HG02588 (cell line): Measurements from ENCODE around the gene JAM2.
"Not testable (repeated sequence)": the region's sequence is repeated elsewhere in the genome, so short reads cannot be mapped to it uniquely, and the experiment has no call there.

Source experiments
- ATAC-seq: cut with Tn5 transposase; IDR thresholded peaks from one replicate; pipeline ENCODE4 v1.9.1; 2021; ENCODE audit warnings: mild to moderate bottlenecking, moderate library complexity; ENCODE audit not compliant: unreplicated experiment

Gene JAM2, protein sequence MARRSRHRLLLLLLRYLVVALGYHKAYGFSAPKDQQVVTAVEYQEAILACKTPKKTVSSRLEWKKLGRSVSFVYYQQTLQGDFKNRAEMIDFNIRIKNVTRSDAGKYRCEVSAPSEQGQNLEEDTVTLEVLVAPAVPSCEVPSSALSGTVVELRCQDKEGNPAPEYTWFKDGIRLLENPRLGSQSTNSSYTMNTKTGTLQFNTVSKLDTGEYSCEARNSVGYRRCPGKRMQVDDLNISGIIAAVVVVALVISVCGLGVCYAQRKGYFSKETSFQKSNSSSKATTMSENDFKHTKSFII

DNA sequence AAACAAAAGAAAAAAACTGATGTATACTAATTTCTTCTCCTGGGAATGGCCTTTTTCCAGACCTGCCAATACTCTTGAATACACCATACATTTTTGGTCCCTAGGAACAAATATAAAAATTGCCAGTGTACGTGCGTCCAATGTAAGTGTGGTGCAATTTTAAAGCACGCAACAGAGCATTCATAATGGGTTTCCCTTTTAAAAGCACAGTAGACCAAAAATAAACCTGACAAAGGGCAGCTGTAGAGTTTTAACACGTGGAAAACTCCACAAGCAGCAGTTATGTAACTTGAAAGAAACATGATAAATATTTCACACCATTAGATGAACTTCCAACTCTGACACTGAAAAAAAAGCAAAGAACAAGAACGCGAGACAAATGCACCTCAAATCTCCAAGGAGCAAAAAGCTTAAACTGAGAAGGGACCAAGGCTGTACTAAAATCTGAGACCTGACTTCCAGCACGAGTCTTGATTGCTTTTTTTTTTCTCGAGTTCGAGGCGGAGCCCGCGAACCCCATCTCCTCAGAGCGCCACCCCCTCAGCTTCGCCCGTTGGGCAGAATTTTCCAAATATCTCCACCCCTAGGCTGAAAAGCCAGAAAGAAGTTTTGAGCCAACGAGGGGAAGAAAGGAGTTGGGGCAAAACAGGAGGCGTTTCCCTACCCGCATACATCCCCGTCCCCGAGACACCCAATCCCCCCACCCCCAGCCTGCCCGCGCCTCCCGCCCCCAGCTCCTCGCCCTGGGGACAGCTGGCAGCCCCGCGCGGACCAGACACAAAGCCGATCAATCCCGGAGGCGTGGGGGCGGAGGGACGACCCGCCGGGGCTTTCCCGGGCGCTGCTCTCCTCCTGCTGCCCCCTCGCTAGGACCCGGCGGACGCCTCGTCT is at the start of gene JAM2:
Gene JAM2, plus strand, starts transcription at position 599 of the 891 bp plus-strand sequence. CDS start 564 bp downstream, outside the sequence.
- ATAC-seq: peak; percentile 50

DNA sequence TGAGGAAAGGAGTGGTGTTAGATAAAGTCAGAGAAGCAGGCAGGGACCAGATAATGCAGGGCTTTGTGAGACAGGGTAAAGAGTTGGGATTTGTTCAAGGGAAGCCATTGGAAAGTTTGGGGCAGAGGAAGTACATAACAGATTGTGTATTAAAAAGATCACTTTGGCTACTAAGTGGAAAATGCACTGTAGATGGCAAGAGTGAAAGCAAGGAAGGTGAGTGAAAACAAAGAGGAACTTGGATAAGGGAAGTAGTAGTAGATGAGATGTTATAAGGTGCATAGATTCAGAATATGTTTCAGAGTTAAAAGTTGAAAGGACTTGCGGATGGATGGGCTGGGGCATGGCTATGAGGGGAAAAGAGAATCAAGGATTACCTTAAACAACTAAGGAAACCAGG is 49.2 kb upstream of the JAM2 start:
- ATAC-seq: no peak

DNA sequence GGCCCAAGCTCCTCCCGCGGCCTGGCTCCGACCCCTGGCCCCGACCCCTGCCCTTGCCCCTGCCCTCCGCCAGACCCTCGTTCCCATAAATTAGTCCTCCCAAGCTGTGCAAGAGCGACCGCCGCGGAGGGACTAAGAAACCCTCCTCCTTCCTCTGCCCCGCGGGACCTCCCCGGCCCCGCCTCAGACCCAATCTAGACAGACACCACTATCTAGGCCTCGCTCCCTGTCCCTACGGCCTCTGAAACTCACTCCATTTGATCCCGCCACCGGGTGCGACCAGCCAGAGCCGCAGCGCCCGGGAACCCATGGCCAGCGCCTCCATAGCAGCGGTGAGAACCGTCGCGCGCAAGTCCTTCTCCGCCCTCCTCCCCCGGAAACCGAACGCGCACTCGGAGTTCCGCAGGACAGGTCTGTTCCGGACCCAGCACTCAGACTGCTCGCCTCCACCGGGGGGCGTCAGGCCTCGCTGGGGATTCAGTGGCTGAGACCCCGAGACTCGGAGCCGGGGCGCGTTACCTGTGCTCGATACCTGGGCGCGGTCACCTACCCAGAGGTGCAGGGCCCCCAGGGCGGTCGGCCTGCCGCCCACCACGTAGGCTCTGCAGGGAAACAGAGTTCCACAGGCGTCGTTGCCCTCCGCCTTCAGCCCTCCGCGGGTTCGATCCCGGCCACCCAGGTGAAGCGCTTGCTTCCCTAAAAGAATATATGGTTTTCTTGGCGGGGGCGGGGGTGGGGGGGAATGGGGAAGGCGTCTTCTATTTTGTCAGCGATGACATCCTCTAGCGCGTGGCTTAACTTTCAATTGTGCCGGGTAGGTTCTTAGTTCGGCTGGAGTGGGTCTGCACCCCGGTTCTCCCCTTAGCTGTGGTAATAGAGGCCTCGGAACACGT is 31.7 kb upstream of the JAM2 start, which contains the start of gene MRPL39:
Gene MRPL39, minus strand, starts transcription at position 331 of the 893 bp plus-strand sequence. Its CDS starts 6 bp downstream, at position 325.
- peak; percentile 93 for ATAC-seq

DNA sequence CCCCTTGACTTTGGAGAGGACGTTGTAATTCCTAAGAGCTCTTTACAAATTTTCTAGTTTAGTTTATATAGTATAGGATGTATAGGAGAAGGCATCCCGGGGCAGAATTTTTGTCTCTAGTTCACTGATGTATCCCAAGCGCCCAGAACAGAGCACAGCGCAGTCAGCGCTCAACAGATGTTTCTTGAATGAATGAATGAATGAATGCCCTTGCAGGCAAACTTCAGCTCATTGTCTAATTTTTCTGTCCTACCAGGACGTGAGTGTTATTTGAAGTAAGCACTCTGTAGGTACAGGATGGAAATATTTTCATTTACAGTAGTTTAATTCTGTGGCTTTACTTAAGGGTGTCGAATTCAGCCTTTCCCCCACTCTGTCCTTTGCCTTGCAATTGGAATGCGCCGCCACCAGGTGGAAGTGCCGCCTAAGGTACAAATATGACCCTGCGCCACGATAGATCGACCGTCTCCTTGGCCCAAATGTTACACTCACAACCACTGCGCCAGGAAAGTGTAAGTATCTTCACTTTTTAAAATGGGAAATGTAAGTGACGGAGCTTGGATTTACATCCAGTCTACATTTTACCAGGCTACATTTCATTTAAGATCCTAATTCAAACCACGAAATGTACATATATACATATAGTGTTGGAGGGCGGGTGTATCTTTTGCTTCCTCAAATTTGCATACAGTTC is 30.9 kb upstream of the JAM2 start:
- ATAC-seq: peak; percentile 83

DNA sequence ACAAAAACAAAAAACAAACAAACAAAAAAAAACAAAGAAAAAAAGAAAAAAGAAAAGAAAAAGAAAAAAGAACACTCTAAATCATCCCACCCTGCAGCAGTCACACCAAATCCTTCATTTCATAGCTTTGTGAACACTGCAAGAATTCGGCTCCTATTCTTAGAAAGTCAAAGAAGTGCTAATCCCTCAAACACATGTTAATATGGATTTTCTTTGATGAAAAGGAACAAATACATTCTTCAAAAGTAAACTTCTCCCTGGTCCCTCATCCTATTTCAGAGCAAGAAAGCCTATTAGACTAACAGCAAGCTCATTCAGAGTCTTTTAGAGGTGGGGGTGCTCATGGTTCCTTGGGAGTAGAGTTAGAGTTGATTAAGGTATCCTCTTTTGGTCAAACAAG is 24.6 kb upstream of the JAM2 start:
- no peak for ATAC-seq

DNA sequence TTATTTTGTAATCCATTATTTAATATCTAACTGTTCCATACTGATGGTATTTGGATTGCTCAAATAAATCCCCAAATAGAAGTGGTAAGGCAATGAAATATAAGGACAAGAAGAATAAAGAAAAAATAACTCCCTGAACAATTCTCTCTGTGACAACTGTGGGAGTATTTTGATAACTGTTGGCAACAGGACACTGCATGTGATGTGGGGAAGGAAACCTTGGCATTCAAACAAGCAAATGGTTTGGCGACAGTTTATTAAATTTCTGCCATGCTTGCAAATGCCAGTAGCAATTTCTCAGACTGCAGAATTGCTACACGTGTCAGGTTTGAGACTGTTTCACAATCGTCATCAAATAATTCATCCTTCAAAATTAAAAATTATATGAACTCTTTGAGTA is 23.2 kb upstream of the JAM2 start:
- ATAC-seq: no peak

DNA sequence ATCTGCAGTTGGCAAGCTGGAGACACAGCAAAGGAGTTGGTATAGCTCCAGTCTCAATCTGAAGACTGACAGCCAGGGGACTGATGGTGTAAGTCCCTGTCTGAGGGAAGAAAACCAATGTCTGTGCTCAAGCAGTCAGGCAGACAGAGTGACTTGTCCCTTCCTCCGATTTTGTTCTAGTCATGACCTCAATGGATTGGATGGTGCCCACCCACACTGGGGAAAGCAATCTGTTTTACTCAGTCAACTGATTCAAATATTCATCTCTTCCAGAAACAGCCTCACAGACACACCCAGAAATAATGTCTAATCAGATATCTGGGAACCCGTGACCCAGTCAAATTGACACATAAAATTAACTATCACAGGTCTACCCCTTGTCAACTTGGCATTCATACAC is 19.9 kb upstream of the JAM2 start:
- no peak for ATAC-seq

DNA sequence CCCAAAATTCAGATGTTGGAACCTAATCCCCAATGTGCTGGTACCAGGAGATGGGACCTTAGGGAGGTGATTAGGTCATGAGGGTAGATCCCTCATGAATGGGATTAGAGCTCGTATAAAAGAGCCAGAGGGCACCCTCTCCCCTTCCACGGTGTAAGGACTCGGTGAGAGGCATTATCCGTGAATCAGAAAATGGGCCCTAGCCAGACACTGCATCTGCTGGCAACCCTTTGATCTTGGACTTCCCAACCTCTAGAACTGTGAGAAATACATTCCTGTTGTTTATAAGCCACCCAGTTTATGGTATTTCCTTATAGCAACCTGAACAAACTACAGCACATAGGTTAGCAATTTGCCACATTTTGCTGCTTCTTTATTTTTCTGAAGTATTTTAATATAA is 14.5 kb upstream of the JAM2 start:
- ATAC-seq: no peak

DNA sequence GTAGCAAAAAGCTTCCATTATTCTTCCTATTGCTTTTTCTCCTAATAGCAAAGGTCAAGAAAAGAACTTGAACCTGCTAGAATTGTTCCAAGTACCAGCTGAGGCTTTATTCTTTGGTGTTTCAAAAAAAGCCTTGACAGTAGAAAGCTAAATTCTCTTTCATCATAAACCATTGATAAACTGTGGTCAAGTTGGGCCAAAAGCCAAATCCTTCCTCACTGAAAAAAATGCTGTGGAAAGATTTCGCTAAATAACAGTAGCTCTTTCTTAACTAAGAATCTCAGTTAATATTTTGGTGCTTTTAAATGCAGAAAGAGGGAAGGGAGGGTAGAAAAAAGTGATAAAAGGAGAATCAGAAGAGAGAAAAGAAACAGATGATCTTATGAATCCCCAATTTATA is 14.0 kb upstream of the JAM2 start:
- no peak for ATAC-seq

DNA sequence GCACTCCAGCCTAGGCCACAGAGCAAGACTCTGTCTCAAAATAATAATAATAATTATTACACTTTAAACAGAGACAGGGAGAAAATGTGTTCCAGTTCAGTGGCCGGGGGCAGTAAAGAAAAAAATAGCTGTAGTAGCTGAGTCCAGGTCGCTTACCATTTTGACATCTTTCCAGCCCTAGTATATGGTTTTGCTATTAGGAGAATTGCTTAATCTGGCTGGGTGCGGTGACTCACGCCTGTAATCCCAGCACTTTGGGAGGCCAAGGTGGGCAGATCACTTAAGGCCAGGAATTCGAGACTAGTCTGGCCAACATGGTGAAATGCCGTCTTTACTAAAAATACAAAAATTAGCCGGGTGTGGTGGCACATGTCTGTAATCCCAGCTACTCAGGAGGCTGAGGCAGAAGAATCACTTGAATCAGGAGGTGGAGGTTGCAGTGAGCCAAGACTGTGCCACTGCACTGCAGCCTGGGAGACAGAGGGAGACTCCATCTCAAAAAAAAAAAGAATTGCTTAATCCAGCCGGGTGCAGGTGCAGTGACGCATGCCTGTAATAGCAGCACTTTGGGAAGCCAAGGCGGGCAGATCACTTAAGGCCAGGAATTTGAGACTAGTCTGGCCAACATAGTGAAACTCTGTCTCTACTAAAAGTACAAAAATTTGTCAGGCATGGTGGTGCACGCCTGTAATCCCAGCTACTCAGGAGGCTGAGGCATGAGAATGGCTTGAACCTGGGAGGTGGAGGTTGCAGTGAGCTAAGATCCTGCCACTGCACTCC is 13.1 kb upstream of the JAM2 start:
- ATAC-seq: not testable (repeated sequence)

DNA sequence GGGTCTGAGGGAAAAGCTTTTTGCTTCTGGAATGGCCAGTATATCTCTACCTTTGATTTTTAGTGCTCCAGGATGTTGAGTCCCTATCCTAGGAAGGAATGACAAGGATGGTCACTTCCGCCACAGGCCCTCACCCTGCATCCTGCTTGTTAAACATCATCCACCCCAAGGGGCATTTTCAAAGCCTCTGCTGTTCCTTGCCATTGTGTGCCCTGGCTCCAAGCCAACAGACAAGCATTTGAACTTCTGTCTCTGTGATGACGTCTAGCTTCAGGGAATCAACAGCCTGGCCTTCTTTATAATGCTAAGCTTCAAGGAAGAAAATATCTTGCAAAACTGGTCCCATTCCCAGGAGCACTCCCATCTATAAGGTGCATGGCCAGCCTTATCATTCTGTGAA is 12.3 kb upstream of the JAM2 start:
- ATAC-seq: no peak

DNA sequence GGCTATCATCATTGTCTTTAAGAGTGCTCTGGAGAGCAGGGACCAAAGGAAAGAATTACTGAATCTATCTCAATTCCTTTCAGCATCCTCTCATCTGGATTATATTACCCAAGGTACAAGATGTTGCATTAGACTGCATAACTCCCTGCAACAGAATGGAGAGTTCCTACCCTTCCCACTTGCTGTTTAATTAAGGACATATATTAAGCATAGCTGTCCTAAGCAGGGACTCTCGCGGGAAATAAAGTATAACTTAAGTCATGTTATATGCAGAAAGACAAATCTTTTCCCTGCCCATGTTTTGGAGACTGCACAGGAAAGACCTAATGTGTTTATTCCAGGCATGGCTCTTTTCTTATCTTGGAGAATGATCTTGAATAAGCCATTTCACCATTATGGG is 6.8 kb upstream of the JAM2 start:
- no peak for ATAC-seq

DNA sequence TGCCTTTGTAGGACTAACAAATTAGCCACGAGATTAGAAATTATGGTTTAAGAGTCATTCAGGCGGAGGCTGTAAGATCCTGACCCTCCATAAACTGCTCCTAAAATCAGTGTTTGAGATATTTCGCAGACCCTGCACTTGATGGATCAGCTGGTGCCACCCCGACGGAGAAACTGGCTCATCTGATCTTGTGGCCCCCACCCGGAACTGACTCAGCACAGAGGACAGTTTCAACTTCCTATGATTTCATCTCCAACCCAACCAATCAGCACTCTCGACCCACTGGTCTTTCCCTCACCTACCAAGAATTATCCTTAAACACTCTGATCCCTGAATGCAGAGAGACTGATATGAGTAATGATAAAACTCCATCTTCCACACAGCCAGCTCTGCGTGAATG is 3.7 kb upstream of the JAM2 start:
- no peak for ATAC-seq

DNA sequence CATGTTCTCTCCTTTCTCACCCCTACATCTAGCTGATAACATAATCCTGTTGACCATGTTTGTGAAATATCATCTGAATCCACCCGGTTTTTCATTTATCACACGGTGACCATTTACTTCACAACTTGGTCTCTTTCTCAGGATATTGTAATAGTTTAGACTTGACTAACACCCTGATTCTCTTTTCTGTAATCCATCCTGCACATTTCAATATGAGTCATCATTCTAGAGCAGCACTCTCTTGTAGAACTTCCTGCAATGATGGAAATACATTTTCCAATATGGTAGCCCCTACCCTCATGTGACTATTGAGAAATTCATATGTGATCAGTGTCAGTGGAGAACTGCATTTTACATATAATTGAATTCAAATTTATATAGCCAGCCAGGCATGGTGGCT is 2.3 kb upstream of the JAM2 start:
- no peak for ATAC-seq

DNA sequence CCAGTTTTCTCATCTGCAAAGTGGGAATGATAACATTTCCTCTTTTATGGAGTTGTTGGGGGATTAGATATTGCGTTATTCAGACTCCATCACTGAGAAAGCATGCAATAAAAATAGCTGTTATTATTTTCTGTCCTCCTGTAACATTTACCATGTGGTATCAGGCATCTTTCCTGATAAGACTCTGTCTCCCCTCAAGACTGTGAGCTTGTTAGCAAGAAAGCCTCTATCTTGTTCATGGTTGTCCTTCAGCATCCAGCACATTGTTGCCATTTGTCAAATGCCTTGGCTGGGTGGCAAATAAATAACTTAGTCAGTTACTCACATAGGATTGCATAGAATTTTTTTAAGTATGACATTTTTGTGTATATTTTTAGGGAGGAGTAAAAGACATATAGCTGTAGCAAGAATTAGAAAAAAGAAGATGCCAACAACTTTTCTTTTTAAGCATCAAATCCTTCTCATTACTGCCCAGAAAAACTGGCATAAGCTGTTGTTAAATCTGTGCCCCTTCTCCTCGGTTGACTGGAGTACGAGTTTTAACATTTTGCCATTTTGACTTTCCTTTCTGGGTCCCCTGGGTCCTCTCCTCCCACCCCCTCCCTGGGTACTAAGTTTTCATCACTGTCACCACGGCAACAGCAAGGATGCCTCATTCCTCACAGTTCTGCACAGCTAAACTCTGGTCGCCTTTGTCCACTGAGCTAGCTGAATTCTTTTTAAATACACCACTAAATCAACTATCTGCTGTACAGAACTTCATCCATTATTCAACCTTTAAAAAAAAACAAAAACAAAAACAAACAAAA is 1.0 kb upstream of the JAM2 start:
- no peak for ATAC-seq

DNA sequence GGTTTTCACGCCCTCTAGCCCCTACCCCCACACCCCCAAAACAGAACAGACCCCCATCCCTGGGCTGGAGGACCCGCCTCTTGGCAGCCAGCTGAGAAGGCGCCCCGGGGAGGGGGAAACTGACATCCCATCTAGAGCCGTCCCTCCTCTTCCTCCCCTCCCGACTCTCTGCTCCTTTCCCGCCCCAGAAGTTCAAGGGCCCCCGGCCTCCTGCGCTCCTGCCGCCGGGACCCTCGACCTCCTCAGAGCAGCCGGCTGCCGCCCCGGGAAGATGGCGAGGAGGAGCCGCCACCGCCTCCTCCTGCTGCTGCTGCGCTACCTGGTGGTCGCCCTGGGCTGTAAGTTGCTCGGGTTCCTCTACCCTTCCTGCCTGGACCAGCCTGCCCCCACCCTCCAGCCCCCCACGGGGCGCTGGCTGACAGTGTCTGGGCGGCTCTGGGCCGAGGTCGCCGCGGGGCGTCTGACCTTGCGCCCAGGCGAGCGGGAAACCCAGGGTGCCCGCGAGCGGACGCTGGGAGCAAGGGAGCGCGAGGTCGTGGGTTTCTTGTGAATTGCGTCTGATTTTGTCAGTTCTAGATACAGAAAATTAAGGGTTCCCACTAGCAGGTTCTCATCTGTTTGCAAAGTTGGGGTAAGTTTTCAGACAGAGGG is 618 bp downstream of the JAM2 start:
- ATAC-seq: peak; percentile 70

DNA sequence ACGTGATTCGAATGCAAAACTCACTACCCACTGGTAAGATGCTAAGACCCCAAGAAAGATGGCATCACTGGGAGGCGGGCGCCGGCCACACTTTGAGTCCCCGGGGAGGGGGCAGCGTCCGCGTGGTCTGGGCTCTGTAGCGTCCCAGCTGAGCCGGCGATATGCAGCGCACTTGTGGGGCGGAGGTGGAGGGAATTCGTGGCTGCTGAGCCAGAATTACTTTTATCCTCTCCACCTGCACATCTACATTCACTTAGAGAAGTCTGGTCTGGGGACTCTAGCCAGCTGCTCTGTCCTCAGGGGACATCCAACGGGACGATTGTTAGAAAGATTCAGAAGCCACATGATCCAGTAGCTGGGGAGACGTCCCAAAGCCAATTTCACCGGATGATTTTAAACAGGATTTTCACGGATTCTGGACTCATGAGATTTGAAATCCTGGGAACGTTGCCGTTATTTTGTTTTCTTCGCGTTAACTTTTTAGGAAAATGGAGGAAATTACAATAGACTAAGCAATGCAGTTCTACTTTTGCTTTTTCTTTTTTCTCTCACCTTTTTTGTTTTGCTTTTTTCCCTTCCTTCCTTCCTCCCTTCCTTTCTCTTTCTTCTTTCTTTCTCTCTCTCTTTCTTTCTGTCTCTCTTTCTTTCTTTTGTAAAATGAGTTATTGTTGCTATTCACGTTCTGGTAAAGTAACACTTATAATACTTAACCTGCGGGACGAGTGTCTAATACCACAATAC is 1.3 kb downstream of the JAM2 start:
- peak; percentile 21 for ATAC-seq

DNA sequence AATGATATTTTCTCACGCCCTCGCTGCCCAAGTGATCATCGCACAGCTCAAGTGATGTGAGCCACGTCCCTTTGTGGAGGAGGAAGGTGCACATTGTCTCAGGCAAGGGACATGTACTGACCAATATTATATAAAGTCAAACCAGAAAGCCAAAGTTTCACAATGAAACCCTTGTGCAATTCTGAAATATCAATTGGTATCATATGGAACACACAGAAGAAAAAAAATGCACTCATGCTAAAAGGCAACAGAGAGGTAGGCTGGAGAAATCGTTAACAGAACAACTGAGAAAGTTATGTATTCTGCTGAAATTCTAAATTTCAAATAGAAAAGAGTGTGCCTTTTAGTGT is 1.9 kb downstream of the JAM2 start:
- ATAC-seq: no peak
